Umbilical cord (tissue), 2 donors: ENCODE measurements around the gene PALLD. TPM values are rescaled to one million over a fixed set of nuclear protein-coding genes. Genes with fewer than 3 reads are reported as not detected.
A peak's percentile ranks its signal among the peaks of the same experiment; 100 is the strongest.
"Not testable (repeated sequence)": the region's sequence is repeated elsewhere in the genome, so short reads cannot be mapped to it uniquely, and the experiment has no call there.

Source experiments
- DNase-seq: peaks from one replicate; pipeline ENCODE4 v3.0.0-alpha.2; 2015; ENCODE audit warnings: low spot score
- total RNA-seq: library from RNA; depleted of rRNA; stranded (reverse); fragments of >200 nt; gene quantifications from one replicate; pipeline ENCODE4 v1.2.3, GENCODE V29; 2014; ENCODE audit warnings: low replicate concordance; ENCODE audit not compliant: insufficient read depth

Gene PALLD
- total RNA-seq, result 441 TPM

DNA sequence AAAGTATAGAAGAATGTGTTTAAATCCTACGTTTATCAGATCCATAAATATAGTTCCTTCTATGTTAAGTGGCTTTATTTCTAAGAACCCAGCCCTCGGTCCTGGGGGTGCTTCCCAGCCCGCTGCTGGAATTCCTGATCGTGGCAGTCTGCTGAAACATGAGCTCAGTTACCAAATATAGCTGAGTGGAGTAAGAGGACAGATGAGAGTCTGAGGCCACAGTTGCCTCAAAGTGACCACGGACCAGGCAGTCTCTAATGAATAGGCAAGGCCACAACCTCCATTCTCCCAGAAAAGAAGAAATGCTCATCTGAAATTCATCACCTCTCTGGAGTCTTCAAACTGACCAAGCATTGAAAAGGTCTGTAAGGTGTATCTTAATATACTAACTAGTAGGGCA is at the start of gene PALLD:
Gene PALLD, plus strand, starts transcription at position 219 of the 400 bp plus-strand sequence.
- peak; percentile 71 for DNase-seq

GRCh38 chr4:168449063-168449462 is 47.8 kb upstream of the PALLD start:
- DNase-seq, result not testable (repeated sequence)

- DNase-seq, result no peak
Measured at GRCh38 chr4:168449719-168450452, 47.0 kb upstream of the PALLD start.

- DNase-seq, result no peak
Measured at GRCh38 chr4:168451331-168451730, 45.5 kb upstream of the PALLD start.

- no peak for DNase-seq
Measured at GRCh38 chr4:168451744-168452390, 45.0 kb upstream of the PALLD start.

DNA sequence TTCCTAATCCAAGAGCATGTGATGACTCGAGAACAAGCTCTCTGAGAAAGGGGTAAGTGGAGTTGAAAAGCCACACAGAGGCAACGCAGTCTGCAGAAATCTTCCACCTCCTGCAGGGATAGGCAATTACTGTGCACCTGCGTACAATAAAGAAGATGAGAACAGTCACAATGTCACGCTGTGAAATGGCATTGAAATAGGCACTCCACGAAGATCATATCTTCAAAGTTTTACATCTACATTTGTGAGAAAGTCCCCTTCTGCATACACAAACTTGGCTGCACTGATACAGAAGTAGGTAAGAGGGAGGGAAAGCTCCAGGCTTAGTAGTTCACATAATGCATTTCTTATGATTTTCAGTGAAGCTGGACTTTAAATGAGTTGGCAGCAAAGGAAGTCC is 43.7 kb upstream of the PALLD start:
- no peak for DNase-seq

GRCh38 chr4:168458256-168458655 is 38.6 kb upstream of the PALLD start:
- not testable (repeated sequence) for DNase-seq

DNA sequence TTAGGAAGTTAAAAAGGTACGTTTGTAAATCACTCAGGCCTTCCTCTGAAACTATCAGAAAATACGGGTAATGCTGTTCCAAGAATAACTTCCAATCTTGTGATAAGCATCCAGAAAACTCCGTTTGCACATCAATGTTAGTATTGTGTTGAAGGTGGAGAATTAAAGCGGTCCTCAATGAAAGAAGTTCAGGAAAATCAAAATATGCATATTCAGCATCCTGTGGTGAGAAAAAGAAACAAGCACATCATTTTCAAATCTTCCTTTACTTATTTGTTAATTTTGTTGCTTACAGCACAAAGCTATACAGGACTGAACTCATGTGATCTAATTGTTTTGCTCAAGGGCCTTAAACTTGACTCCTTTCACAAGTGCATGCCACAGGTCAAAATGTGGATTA is 35.0 kb upstream of the PALLD start:
- DNase-seq, result no peak

GRCh38 chr4:168472920-168473319 is 23.9 kb upstream of the PALLD start:
- no peak for DNase-seq

- no peak for DNase-seq
Measured at GRCh38 chr4:168474660-168475320, 22.1 kb upstream of the PALLD start.

DNA sequence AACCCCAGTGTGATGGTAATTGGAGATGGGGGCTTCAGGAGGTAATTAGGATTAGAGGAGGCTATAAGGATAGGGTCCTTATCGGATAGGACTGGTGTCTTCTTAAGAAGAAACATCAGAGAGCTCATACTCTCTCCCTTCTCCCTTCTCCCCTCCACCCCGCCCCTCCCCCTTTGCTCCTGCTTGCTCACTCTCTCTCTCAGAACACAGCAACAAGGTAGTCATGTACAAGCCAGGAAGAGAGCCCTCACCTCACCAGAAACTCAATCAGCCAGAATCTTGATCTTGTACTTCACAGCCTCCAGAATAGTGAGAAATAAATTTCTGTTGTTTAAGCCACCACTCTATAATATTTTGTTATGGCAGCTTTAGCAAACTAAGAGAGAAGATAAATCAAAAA is 21.1 kb upstream of the PALLD start:
- DNase-seq, result no peak

- DNase-seq, result no peak
Measured at GRCh38 chr4:168478868-168479267, 18.0 kb upstream of the PALLD start.

- DNase-seq, result peak; percentile 65
Measured at GRCh38 chr4:168480931-168481611, 15.8 kb upstream of the PALLD start.

DNA sequence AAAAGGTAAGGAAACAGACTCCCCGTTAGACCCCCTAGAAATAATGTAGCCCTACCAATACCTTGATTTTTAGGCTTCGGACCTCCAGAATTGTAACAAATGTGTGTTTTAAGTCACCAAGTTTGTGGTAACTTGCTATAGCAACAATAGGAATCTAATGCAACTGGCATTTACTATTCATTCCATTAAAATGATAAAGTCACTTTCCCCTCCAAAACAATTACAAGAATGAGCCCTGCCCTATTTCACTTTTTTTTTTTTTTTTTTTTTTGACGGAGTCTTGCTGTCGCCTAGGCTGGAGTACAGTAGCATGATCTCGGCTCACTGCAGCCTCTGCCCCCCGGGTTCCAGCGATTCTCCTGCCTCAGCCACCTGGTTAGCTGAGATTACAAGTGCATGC is 13.0 kb upstream of the PALLD start:
- no peak for DNase-seq

- peak; percentile 17 for DNase-seq
Measured at GRCh38 chr4:168484626-168485025, 12.2 kb upstream of the PALLD start.

GRCh38 chr4:168485156-168485910 is 11.5 kb upstream of the PALLD start:
- no peak for DNase-seq

GRCh38 chr4:168486912-168487281 is 10.0 kb upstream of the PALLD start:
- no peak for DNase-seq

GRCh38 chr4:168487282-168488035 is 9.4 kb upstream of the PALLD start:
- DNase-seq, result no peak

GRCh38 chr4:168488869-168489274 is 8.0 kb upstream of the PALLD start:
- no peak for DNase-seq

DNA sequence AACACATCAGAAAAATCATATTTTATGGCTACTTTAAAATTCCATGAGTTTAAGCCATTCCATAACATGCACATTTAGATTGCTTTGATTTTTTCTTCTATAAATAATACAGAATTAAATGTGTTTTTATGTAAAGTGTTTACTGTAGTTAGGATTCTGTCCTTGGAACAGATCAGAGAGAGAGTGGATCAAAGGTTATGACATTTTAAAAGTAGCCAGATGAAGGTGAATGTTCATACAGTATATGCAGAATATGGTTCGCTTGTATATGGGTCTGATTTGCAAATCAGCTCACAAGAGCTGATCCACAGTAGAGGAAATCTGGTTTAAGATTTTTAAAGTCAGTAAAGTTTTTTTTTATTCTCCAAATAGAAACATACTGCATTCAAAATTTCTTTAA is 7.2 kb upstream of the PALLD start:
- DNase-seq, result no peak

DNA sequence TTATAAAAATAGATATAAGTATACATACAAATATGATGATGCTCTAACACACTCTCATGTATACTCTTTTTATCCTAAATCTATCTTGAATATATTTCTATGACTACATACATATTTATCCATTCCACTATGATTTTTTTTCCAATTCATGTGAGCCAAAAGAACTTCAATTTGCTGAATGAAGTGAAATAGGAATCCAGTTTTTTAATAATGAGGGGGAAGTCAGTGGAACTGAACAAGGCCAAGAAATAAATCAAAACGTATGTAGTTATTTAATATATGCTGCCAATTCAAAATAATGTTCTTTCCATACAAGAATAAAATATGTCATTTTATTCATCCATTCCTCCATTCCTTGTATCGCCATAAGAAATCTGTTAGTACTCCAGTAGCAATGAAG is 6.1 kb upstream of the PALLD start:
- DNase-seq, result no peak
